GM10847 (cell line): ENCODE results near the gene AFAP1.

Source experiments
- POLR2A ChIP-seq: IDR thresholded peaks from 2 replicates; pipeline ENCODE4 v1.6.1; 2011; ENCODE audit not compliant: insufficient read length; ENCODE audit errors: extremely low read depth

AFAP1 gene

DNA sequence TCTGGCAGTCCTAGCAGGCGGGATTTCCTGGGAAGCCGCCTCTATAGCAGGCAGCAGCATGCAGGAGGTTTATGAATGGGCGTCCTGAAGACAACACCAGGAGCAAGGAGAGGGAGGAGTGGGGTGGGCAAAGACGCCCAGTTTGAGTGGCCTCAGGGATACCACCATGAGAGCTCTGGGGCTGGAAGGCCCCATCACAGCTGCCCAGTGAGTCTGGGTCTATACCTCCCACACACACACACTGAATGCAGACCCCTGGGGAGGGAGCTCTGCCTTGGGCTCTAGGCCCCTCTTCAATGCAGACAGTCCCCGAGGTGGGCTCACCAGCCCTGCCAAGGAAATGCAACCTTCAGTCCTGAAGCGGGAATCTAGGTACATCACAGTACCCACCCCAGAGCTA is 98.6 kb downstream of the AFAP1 start:
- no peak for TF ChIP-seq POLR2A

DNA sequence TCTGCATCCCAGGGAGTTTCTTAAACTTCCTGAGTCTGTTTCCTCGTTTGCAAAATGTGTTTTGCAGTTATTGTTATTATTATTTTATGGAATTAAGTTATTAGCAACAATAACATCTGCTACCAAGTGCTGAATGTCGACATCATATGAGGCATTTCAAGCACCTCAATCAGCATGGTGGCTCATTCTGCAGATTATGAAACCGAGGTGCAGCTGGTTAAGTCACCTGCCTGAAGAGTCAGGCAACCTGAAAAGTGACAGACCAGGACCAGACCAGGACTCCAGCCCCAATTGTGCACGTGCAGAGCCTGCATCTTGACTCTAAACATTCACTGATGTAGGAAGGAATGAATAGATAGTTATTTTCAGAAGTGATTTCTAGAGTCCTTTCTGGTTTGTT is 99.8 kb downstream of the AFAP1 start:
- no peak for TF ChIP-seq POLR2A

- no peak for TF ChIP-seq POLR2A
Measured at GRCh38 chr4:7838136-7838782, 101.4 kb downstream of the AFAP1 start.

GRCh38 chr4:7837597-7838135 is 102.0 kb downstream of the AFAP1 start:
- no peak for TF ChIP-seq POLR2A

GRCh38 chr4:7831858-7832730 is 107.6 kb downstream of the AFAP1 start:
- no peak for TF ChIP-seq POLR2A

- no peak for TF ChIP-seq POLR2A
Measured at GRCh38 chr4:7831330-7831729, 108.3 kb downstream of the AFAP1 start.

GRCh38 chr4:7830747-7831146 is 108.9 kb downstream of the AFAP1 start:
- no peak for TF ChIP-seq POLR2A

- TF ChIP-seq POLR2A, result no peak
Measured at GRCh38 chr4:7829652-7830580, 109.7 kb downstream of the AFAP1 start.

DNA sequence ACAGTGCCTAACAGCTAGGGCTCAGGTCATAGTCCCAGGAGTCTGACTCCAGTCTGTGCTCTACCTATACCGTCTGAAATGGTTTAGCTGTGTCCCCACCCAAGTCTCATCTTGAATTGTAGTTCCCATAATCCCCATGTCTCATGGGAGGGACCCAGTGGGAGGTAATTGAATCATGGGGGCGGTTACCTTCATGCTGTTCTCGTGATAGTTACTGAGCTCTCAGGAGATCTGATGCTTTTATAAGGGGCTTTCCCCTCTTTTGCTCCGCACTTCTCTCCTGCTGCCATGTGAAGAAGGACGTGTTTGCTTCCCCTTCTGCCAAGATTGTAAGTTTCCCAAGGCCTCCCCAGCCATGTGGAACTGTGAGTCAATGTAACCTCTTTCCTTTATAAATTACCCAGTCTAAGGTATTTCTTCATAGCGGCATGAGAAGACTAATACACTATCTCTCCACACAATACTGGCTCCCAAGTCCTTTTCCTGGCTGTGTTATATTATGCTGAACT is 110.8 kb downstream of the AFAP1 start:
- no peak for TF ChIP-seq POLR2A

- TF ChIP-seq POLR2A, result no peak
Measured at GRCh38 chr4:7828011-7828720, 111.5 kb downstream of the AFAP1 start.

- no peak for TF ChIP-seq POLR2A
Measured at GRCh38 chr4:7827566-7827965, 112.1 kb downstream of the AFAP1 start.

DNA sequence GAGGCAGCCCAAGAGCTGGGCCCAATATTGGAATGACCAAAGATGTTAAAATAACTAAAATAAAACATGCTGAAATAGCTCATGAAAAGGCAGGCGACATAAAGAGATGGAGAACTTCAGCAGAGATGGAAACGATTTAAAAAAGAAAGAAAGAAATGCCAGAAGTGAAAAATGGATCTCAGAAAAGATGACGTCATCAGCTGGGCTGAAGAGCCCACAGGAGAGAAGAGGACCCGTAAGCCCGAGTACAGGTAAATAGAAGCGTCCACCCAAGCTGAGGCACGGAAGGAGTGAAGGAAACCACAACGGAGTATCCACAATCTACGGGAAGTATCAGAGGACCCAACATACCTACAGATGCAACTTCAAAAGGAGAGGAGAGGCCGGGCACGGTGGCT is 112.8 kb downstream of the AFAP1 start:
- no peak for TF ChIP-seq POLR2A

GRCh38 chr4:7826176-7826908 is 113.3 kb downstream of the AFAP1 start:
- TF ChIP-seq POLR2A, result no peak

DNA sequence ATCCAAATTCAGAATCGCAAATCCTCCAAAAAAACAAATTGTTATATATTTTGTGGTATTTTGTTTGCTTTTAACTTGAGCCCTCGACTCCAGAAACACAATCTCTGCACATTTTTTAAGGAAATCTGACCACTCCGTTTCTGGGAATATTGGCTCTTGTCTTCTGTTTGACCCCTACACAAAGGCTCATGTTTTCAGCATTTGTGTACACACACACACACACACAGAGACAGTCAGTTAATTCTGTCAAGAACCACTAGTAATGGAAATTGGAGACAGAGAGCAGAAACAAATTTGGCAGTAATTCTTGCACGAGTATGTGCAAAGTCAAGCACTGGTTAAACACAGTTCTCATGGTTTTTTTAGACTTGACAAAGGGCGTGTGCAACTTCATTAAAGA is 115.4 kb downstream of the AFAP1 start:
- no peak for TF ChIP-seq POLR2A
